ENCODE results near the gene ACSM6.
"Not testable (repeated sequence)": the region's sequence is repeated elsewhere in the genome, so short reads cannot be mapped to it uniquely, and the experiment has no call there.

The ACSM6 gene

DNA sequence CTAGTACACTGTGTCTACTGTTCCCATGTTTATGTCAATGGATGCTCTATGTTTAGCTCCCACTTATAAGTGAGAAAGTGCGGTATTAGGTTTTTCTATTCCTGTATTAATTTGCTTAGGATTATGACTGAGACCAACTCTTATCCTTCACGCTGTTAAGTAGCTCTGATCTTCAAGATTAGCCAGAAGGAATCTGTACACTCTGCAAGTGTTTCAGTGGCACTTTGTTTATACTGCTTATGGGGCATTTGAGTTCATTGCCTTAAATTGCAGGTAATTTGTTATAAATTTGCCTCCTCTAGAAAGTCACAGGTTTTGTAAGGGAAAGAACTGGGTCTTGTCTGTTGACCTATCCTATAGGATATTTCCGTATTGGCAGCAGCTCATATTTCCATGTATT, 6.4 kb upstream of the ACSM6 start:
- TF ChIP-seq, protein P1, sequence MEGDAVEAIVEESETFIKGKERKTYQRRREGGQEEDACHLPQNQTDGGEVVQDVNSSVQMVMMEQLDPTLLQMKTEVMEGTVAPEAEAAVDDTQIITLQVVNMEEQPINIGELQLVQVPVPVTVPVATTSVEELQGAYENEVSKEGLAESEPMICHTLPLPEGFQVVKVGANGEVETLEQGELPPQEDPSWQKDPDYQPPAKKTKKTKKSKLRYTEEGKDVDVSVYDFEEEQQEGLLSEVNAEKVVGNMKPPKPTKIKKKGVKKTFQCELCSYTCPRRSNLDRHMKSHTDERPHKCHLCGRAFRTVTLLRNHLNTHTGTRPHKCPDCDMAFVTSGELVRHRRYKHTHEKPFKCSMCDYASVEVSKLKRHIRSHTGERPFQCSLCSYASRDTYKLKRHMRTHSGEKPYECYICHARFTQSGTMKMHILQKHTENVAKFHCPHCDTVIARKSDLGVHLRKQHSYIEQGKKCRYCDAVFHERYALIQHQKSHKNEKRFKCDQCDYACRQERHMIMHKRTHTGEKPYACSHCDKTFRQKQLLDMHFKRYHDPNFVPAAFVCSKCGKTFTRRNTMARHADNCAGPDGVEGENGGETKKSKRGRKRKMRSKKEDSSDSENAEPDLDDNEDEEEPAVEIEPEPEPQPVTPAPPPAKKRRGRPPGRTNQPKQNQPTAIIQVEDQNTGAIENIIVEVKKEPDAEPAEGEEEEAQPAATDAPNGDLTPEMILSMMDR (IDR thresholded peaks at IDR 0.05; ENCODE audit: borderline replicate concordance, control extremely low read depth, extremely low read depth, insufficient read depth, missing control alignments), result no peak
- no peak for DNase-seq (ENCODE audit: low spot score)
- in situ Hi-C loops (cut with MboI; ENCODE audit: low sequenced_read_pairs, unreplicated experiment), result loop anchor here (25.0 kb wide), 1 partner anchor 425 kb away; no protein-coding TSS in a partner anchor

DNA sequence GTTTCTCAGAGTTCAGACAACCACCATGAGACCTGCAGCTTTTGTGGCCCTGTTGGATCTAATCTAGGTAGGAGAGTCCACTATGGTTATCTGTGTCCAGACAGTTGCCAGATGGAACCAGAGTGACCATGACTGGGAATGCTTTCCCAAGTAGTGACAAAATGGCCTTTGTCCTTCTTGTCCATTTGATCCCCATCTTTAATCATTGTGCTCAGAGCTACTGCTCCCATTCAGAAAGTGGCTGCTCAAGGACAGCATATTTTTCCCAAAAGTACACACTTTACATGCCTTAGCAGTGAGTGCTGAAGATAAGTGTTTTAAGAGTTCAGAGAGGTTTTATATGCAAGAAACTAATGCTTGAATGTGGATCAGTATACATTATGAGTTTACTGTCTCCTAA, 5.4 kb upstream of the ACSM6 start:
- TF ChIP-seq, protein P1 (IDR thresholded peaks at IDR 0.05; ENCODE audit: borderline replicate concordance, control extremely low read depth, extremely low read depth, insufficient read depth, missing control alignments), result no peak
- no peak for DNase-seq (ENCODE audit: low spot score)
- in situ Hi-C loops (cut with MboI; ENCODE audit: low sequenced_read_pairs, unreplicated experiment), result loop anchor here (25.0 kb wide), 1 partner anchor 424 kb away; no protein-coding TSS in a partner anchor

DNA sequence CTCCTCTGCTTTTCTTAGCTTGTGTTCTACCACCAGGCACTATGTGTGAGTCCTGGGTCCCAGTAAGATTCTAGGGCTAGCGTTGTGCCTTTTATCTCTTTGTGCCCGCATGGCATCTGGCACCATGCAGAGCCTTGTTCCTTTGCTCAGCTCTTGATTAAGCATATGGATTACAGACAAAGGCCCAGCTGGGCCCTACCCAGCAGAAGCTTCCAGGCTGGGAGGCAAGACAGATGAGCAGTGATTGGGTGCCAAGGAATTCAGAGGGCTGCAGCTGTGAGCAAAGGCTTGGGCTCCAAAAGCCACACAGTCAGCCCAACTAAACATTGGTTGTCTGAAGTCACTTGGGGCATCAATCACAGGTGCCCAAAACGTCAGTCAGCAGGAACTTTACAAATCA, 2.0 kb downstream of the ACSM6 start:
- TF ChIP-seq, protein P1 (IDR thresholded peaks at IDR 0.05; ENCODE audit: borderline replicate concordance, control extremely low read depth, extremely low read depth, insufficient read depth, missing control alignments), result no peak
- in situ Hi-C loops (cut with MboI; ENCODE audit: low sequenced_read_pairs, unreplicated experiment), result loop anchor here (25.0 kb wide), 1 partner anchor 416 kb away; no protein-coding TSS in a partner anchor
- DNase-seq (ENCODE audit: low spot score), result no peak

DNA sequence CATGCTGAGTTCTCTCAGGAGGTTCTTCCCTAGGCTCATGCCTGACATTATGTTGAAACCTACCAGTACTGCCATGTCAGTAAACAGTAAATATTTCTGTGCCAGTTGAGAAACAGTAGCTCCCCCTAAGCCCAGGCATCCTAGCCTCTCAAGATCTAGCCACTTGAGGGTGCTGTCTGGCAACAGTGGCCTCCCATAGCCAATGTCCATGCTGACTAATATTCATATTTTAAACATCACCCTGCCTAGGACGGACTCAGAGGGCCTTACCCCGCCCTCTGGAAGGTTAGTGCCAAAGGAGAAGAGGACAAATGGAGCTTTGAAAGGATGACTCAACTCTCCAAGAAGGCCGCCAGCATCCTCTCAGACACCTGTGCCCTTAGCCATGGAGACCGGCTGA, 7.7 kb downstream of the ACSM6 start:
- in situ Hi-C loops (cut with MboI; ENCODE audit: low sequenced_read_pairs, unreplicated experiment), result no loop called here
- no peak for DNase-seq (ENCODE audit: low spot score)

DNA sequence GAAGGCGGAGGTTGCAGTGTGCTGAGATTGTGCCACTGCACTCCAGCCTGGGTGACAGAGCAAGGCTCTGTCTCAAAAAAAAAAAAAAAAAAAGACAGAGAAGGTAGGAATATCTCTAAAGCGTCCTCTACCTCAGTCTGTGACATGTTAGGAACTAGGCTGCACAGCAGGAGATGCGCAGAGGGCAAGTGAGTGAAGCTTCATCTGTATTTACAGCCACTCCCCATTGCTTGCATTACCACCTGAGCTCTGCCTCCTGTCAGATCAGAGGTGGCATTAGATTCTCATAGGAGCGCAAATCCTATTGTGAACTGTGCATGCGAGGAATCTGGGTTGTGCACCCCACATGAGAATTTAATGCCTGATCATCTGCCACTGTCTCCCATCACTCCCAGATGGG, 8.8 kb downstream of the ACSM6 start:
- in situ Hi-C loops (cut with MboI; ENCODE audit: low sequenced_read_pairs, unreplicated experiment), result not testable (repeated sequence)

More for the DNA sequence above, 7.7 kb downstream of the ACSM6 start:
- TF ChIP-seq, protein P1 (IDR thresholded peaks at IDR 0.05; ENCODE audit: borderline replicate concordance, control extremely low read depth, extremely low read depth, insufficient read depth, missing control alignments), result no peak

DNA sequence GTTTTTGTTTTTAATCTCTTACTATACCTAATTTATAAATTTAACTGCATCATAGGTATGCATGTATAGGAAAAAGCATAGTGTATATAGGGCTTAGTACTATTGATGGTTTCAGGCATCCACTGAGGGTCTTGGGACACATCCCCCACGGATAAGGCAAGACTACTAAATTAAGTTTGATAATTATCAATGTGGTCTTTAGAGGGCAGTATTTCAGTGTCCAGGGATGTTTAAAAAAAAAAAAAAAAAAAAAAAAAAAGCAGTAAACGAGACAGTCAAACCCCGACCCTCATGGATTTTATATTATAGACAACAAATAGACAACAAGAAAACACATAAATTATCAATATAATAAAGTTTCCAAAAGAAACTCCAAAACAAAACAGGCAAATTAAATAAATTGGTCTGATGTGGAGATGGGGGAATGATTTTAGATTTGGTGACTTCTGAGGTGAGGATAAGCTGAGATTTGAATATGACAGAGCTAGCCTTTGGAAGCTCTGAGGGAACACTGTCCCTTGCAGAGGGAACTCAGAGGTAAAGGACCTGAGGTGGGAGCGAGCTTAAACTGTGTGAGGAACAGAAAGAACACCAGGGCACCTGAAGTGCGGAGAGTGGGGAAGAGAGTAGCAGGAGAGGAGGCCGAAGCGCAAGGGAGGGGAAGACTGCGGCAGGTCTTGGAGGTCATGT, 14.8 kb downstream of the ACSM6 start:
- in situ Hi-C loops (cut with MboI; ENCODE audit: low sequenced_read_pairs, unreplicated experiment), result no loop called here
- TF ChIP-seq, protein P1 (IDR thresholded peaks at IDR 0.05; ENCODE audit: borderline replicate concordance, control extremely low read depth, extremely low read depth, insufficient read depth, missing control alignments), result no peak
- no peak for DNase-seq (ENCODE audit: low spot score)

More for the DNA sequence above, 8.8 kb downstream of the ACSM6 start:
- DNase-seq (ENCODE audit: low spot score), result not testable (repeated sequence)

DNA sequence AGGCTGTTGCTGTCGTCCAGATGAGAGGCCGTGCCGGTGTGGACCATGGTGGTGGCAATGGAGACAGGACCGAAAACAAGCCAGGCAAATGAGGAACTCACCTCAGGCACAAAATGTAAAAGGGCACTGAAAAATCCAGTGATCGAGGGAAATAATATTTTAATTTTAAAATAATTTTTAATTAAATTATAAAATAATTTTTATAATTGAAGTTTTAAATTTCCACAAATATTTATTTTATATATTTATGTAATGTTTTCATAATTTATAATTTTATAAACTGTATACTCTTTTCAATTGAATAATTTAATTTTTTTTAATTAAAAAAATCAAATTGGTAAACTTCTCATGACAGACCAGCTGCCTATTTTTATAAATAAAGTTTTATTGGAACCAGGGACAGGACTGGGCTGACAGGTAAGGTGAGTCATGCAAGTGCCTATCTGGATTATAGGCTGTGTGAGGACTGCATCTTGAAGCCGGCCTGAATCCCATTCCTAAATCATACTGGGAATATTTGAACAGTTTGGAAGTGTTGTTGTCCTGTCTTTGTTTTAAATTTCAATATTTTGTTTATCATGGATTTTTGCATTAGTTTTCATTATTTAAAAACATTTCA, 15.6 kb downstream of the ACSM6 start:
- in situ Hi-C loops (cut with MboI; ENCODE audit: low sequenced_read_pairs, unreplicated experiment), result no loop called here
- DNase-seq (ENCODE audit: low spot score), result no peak
- TF ChIP-seq, protein P1 (IDR thresholded peaks at IDR 0.05; ENCODE audit: borderline replicate concordance, control extremely low read depth, extremely low read depth, insufficient read depth, missing control alignments), result no peak
